PC-9 (cell line): ENCODE measurements around the gene LKAAEAR1. TPM values are rescaled to one million over a fixed set of nuclear protein-coding genes. Genes with fewer than 3 reads are reported as not detected.

Source experiments
- BruUV-seq: library from RNA; stranded (reverse); fragments of 400-500 nt; replicated peaks from 2 replicates; lab custom pipeline; 2021; lab: Mats Ljungman, UMichigan
- CTCF ChIA-PET: fragments of 300-600 bp; sonication (Branson Sonifier 250); formaldehyde crosslinking; loops from one replicate; lab custom pipeline; 2022; ENCODE audit warnings: antibody characterized with exemption; lab: Charles Lee
- POLR2A ChIA-PET: fragments of 300-600 bp; sonication (Branson Sonifier 250); formaldehyde crosslinking; loops from one replicate; lab custom pipeline; 2022; ENCODE audit warnings: antibody characterized with exemption; ENCODE audit not compliant: unreplicated experiment; lab: Charles Lee
- DNase-seq, 2 experiments: peaks; one replicate each; pipeline versions ENCODE4 v3.0.0 to v3.0.0-alpha.2; 2015 to 2022; ENCODE audit warnings: mixed read lengths in 1 of 2
- H2AFZ ChIP-seq: fragments of 200-600 bp; sonication (generic); 2 replicates; pipeline ENCODE4 v1.8.1; 2017; ENCODE audit warnings: antibody characterized with exemption
- H3F3A ChIP-seq: fragments of 200-600 bp; sonication (generic); 2 replicates; pipeline ENCODE4 v1.8.1; 2017; ENCODE audit warnings: antibody characterized with exemption, mild to moderate bottlenecking, low read depth; ENCODE audit not compliant: insufficient read depth
- H3K27ac ChIP-seq: fragments of 200-600 bp; sonication (generic); 2 replicates; pipeline ENCODE4 v1.6.1; 2016; ENCODE audit warnings: mixed run types
- H3K27me3 ChIP-seq: fragments of 200-600 bp; sonication (generic); 2 replicates; pipeline ENCODE4 v1.6.1; 2016; ENCODE audit warnings: low read depth, mixed run types; ENCODE audit not compliant: insufficient read depth
- H3K36me3 ChIP-seq: fragments of 200-600 bp; sonication (generic); 2 replicates; pipeline ENCODE4 v1.6.1; 2016; ENCODE audit warnings: low read depth, mixed run types
- H3K4me1 ChIP-seq: fragments of 200-600 bp; sonication (generic); replicated peaks from 2 replicates; pipeline ENCODE4 v1.6.1; 2016; ENCODE audit warnings: mixed run types; ENCODE audit not compliant: insufficient read depth
- H3K4me2 ChIP-seq: fragments of 200-600 bp; sonication (generic); 2 replicates; pipeline ENCODE4 v1.6.1; 2017; ENCODE audit warnings: mixed run types
- H3K4me3 ChIP-seq: fragments of 200-600 bp; sonication (generic); 2 replicates; pipeline ENCODE4 v1.6.1; 2016; ENCODE audit warnings: mixed run types
- H3K79me2 ChIP-seq: fragments of 200-600 bp; sonication (generic); 2 replicates; pipeline ENCODE4 v1.6.1; 2017; ENCODE audit warnings: low read depth, mixed run types
- H3K9me2 ChIP-seq: fragments of 200-600 bp; sonication (generic); 2 replicates; pipeline ENCODE4 v1.8.1; 2017; ENCODE audit warnings: mild to moderate bottlenecking; ENCODE audit not compliant: insufficient read depth
- H3K9me3 ChIP-seq: fragments of 200-600 bp; sonication (generic); 2 replicates; pipeline ENCODE4 v1.8.1; 2016; ENCODE audit warnings: low read depth; ENCODE audit not compliant: insufficient read depth
- H4K20me1 ChIP-seq: fragments of 200-600 bp; sonication (generic); 2 replicates; pipeline ENCODE4 v1.8.1; 2017; ENCODE audit not compliant: insufficient read depth
- EZH2 ChIP-seq: fragments of 200-600 bp; sonication (generic); IDR thresholded peaks from 2 replicates; pipeline ENCODE4 v1.8.0; 2017; ENCODE audit warnings: antibody characterized with exemption, low read depth
- intact Hi-C: fragments of 100-400 bp; cut with micrococcal nuclease; formaldehyde crosslinking; loops from one replicate; pipeline ENCODE4 v1.10.0; 2022; ENCODE audit not compliant: unreplicated experiment
- total RNA-seq: library from RNA; stranded (reverse); gene quantifications from 2 replicates; pipeline ENCODE4 v1.2.3, GENCODE V29; 2021
- TF ChIP-seq, protein P1 (sequence below): fragments of 200-600 bp; sonication (generic); conservative IDR thresholded peaks from 2 replicates; pipeline ENCODE4 v1.6.1; 2017; ENCODE audit warnings: mixed run types, antibody characterized with exemption, mild to moderate bottlenecking, moderate library complexity

Gene LKAAEAR1
- total RNA-seq, 1 experiment from 2014 or later = not detected

- peaks cover 4% of the 10 kb centered on the region; the same call in 1 of the 2 replicates for H3F3A ChIP-seq
- H3K79me2 ChIP-seq = no peaks in the 10 kb centered on the region
- H3K4me2 ChIP-seq = no peak overlapping the region
- H3K27me3 ChIP-seq = peaks cover 64% of the 10 kb centered on the region
- ChIA-PET POLR2A (interaction anchor here (0.6 kb wide), 1 partner anchor 590 kb away, joined by 3 read pairs; no protein-coding TSS in a partner anchor), CTCF (no interaction called here)
- H3K9me2 ChIP-seq = no peaks in the 10 kb centered on the region
- no peak overlapping the region for H3K4me3 ChIP-seq
- intact Hi-C loops = no loop called here
- no peaks in the 10 kb centered on the region for H4K20me1 ChIP-seq
- H3K4me1 ChIP-seq = no peaks in the 10 kb centered on the region
- TF ChIP-seq, protein P1, sequence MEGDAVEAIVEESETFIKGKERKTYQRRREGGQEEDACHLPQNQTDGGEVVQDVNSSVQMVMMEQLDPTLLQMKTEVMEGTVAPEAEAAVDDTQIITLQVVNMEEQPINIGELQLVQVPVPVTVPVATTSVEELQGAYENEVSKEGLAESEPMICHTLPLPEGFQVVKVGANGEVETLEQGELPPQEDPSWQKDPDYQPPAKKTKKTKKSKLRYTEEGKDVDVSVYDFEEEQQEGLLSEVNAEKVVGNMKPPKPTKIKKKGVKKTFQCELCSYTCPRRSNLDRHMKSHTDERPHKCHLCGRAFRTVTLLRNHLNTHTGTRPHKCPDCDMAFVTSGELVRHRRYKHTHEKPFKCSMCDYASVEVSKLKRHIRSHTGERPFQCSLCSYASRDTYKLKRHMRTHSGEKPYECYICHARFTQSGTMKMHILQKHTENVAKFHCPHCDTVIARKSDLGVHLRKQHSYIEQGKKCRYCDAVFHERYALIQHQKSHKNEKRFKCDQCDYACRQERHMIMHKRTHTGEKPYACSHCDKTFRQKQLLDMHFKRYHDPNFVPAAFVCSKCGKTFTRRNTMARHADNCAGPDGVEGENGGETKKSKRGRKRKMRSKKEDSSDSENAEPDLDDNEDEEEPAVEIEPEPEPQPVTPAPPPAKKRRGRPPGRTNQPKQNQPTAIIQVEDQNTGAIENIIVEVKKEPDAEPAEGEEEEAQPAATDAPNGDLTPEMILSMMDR = no peak
- no peak overlapping the region for H3K27ac ChIP-seq
- H3K9me3 ChIP-seq = no peaks in the 10 kb centered on the region
- H3K36me3 ChIP-seq = no peaks in the 10 kb centered on the region
- no TSS peak for BruUV-seq
- DNase-seq = peak in 1 of 2 experiments; percentile 30
- H2AFZ ChIP-seq = no peak overlapping the region
Measured at GRCh38 chr20:64114356-64114971, 30.3 kb upstream of the LKAAEAR1 start.

- POLR2A ChIA-PET = interaction anchor here (0.6 kb wide), 1 partner anchor 589 kb away, joined by 3 read pairs; no protein-coding TSS in a partner anchor
- TF ChIP-seq, protein P1 = no peak
- TF ChIP-seq EZH2 = no peak
- Histone ChIP-seq H3K9me3 (no peaks in the 10 kb centered on the region), H3K4me1 (no peaks in the 10 kb centered on the region), H3K79me2 (no peaks in the 10 kb centered on the region), H4K20me1 (no peaks in the 10 kb centered on the region), H2AFZ (no peak overlapping the region), H3F3A (no peaks in the 10 kb centered on the region), H3K36me3 (no peaks in the 10 kb centered on the region), H3K27me3 (peaks cover 70% of the 10 kb centered on the region), H3K4me2 (no peak overlapping the region), H3K9me2 (no peaks in the 10 kb centered on the region), H3K27ac (no peak overlapping the region), H3K4me3 (no peak overlapping the region)
- intact Hi-C loops = no loop called here
- CTCF ChIA-PET = no interaction called here
- DNase-seq = peak in 1 of 2 experiments; percentile 19
- BruUV-seq = no TSS peak
Measured at GRCh38 chr20:64113796-64114355, 29.7 kb upstream of the LKAAEAR1 start.

- Histone ChIP-seq H3K4me2 (no peak overlapping the region), H3K4me3 (no peak overlapping the region), H3K4me1 (no peaks in the 10 kb centered on the region), H3K36me3 (no peaks in the 10 kb centered on the region), H3K9me3 (no peaks in the 10 kb centered on the region), H3F3A (no peaks in the 10 kb centered on the region), H2AFZ (no peak overlapping the region), H3K9me2 (no peaks in the 10 kb centered on the region), H4K20me1 (no peaks in the 10 kb centered on the region), H3K27ac (no peak overlapping the region), H3K79me2 (no peaks in the 10 kb centered on the region), H3K27me3 (peaks cover 74% of the 10 kb centered on the region)
- ChIA-PET POLR2A (no interaction called here), CTCF (no interaction called here)
- no peak for DNase-seq
- BruUV-seq = no TSS peak
- no peak for TF ChIP-seq EZH2
- TF ChIP-seq, protein P1 = no peak
- intact Hi-C loops = no loop called here
Measured at GRCh38 chr20:64113444-64113775, 29.2 kb upstream of the LKAAEAR1 start.
